ENCODE results near the gene GPR84.

- TF ChIP-seq EZH2phosphoT487 (IDR thresholded peaks at IDR 0.05; ENCODE audit: unreplicated experiment) (no peak), CTCF (conservative IDR thresholded peaks at IDR 0.05; ENCODE audit: low read depth in 2 of 2) (no peak), CREB1 (CRISPR knock-in tag; IDR thresholded peaks at IDR 0.05; ENCODE audit: low read depth) (no peak), EZH2 (IDR thresholded peaks at IDR 0.05; ENCODE audit: low read depth, unreplicated experiment) (no peak), POLR2AphosphoS5 (IDR thresholded peaks at IDR 0.05; ENCODE audit: low read depth) (no peak), ZNF331 (CRISPR knock-in tag; IDR thresholded peaks at IDR 0.05; ENCODE audit: low read depth) (no peak), JUNB (IDR thresholded peaks at IDR 0.05; ENCODE audit: unreplicated experiment) (no peak), ZNF114 (CRISPR knock-in tag; IDR thresholded peaks at IDR 0.05) (no peak), ETS1 (IDR thresholded peaks at IDR 0.05) (no peak)
- TF ChIP-seq, protein P1, sequence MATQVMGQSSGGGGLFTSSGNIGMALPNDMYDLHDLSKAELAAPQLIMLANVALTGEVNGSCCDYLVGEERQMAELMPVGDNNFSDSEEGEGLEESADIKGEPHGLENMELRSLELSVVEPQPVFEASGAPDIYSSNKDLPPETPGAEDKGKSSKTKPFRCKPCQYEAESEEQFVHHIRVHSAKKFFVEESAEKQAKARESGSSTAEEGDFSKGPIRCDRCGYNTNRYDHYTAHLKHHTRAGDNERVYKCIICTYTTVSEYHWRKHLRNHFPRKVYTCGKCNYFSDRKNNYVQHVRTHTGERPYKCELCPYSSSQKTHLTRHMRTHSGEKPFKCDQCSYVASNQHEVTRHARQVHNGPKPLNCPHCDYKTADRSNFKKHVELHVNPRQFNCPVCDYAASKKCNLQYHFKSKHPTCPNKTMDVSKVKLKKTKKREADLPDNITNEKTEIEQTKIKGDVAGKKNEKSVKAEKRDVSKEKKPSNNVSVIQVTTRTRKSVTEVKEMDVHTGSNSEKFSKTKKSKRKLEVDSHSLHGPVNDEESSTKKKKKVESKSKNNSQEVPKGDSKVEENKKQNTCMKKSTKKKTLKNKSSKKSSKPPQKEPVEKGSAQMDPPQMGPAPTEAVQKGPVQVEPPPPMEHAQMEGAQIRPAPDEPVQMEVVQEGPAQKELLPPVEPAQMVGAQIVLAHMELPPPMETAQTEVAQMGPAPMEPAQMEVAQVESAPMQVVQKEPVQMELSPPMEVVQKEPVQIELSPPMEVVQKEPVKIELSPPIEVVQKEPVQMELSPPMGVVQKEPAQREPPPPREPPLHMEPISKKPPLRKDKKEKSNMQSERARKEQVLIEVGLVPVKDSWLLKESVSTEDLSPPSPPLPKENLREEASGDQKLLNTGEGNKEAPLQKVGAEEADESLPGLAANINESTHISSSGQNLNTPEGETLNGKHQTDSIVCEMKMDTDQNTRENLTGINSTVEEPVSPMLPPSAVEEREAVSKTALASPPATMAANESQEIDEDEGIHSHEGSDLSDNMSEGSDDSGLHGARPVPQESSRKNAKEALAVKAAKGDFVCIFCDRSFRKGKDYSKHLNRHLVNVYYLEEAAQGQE (IDR thresholded peaks at IDR 0.05; ENCODE audit: unreplicated experiment): no peak
These were observed 25.4 kb upstream of the GPR84 start for GRCh38 chr12:54389607-54390175.
